Large intestine (tissue), 3 donors: Measurements from ENCODE around the gene CTNNA3. TPM values are rescaled to one million over a fixed set of nuclear protein-coding genes. Genes with fewer than 3 reads are reported as not detected.
"Not testable (repeated sequence)": the region's sequence is repeated elsewhere in the genome, so short reads cannot be mapped to it uniquely, and the experiment has no call there.

Experiments
- DNase-seq, 2 donors: peaks; one replicate each; pipeline versions ENCODE4 v3.0.0 to v3.0.0-alpha.2; 2013
- H3K27ac ChIP-seq: one replicate; pipeline ENCODE4 v1.5.1; 2013; ENCODE audit warnings: low read length
- H3K27me3 ChIP-seq: 2 replicates; pipeline ENCODE4 v1.6.1; 2013; ENCODE audit warnings: low read length; ENCODE audit not compliant: control insufficient read depth, insufficient read depth
- H3K36me3 ChIP-seq: 2 replicates; pipeline ENCODE4 v1.6.1; 2013; ENCODE audit warnings: low read length; ENCODE audit not compliant: control insufficient read depth, insufficient read depth
- H3K4me1 ChIP-seq: one replicate; pipeline ENCODE4 v1.6.1; 2013; ENCODE audit warnings: low read length; ENCODE audit not compliant: control insufficient read depth, insufficient read depth
- H3K4me3 ChIP-seq: one replicate; pipeline ENCODE4 v1.5.1; 2013; ENCODE audit warnings: low read length
- H3K9me3 ChIP-seq: one replicate; pipeline ENCODE4 v1.6.1; 2013; ENCODE audit warnings: mild to moderate bottlenecking, low read depth, low read length, moderate library complexity; ENCODE audit not compliant: control insufficient read depth
- WGBS: methylation state at CpG from one replicate; pipeline ENCODE4 v1.1.5; 2013; ENCODE audit warnings: low lambda C conversion rate; ENCODE audit not compliant: insufficient coverage; 5-methylcytosine and 5-hydroxymethylcytosine counted together
- polyA plus RNA-seq: library from polyadenylated mRNA; unstranded; fragments of 120-200 nt; gene quantifications from one replicate; pipeline ENCODE4 v1.2.1, GENCODE V29; 2013

The CTNNA3 gene
- polyA plus RNA-seq, 1 donor, result 2.3 TPM

DNA sequence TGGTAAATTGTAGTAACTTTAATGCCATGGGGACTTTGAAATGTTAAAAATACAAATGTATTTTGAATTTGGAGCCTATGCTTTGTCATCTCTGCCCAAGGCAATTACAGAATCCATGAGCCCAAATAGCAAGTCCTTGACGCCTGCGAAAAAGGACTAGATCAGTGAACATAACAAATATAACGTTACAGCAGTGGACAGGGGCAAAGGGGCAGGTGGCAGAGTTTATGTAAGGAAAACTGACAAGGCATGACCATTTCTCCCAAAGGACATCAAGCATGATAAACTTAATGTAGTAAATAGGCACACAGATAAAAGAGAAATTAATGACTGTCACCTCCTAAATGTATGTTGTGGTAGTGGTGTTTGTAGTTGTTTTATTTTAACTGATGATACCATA is 473.1 kb downstream of the CTNNA3 start:
- no peak overlapping the region for H3K27ac ChIP-seq
- H3K27me3 ChIP-seq, result no peaks in the 10 kb centered on the region
- no CpG with 5 or more reads among the region's 3 CpGs for WGBS
- no peak overlapping the region for H3K4me3 ChIP-seq
- no peak for DNase-seq
- H3K36me3 ChIP-seq, result no peaks in the 10 kb centered on the region
- H3K4me1 ChIP-seq, result no peaks in the 10 kb centered on the region
- peaks cover 10% of the 10 kb centered on the region for H3K9me3 ChIP-seq

DNA sequence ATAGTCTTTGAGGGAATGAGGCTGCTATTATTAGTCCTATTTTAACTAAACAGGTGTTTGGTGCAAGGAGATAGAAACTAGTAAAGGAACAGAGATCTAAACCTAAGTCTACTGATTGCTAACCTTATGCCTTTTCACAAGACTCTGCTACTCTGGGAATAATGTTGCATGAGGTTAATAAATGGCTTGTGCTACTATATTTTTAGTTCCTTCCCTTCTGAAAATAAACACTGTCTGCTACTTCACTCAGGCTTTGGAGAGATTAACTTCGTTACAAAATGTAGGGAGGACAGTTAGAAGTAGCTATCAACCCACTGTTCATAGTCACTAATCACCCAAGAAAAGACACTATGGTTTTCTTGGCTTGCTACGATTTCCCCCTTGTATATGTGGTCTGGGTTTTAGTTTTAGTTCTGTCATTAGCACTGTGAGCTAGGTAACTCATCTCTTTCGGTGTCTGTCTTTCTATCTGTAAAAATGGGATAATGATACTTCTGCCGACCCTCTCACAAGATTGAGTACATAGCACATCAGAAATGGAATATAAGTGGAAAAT is 474.0 kb downstream of the CTNNA3 start:
- WGBS, result 96% methylated on average over 3 of the region's 4 CpGs
- no peak for DNase-seq

DNA sequence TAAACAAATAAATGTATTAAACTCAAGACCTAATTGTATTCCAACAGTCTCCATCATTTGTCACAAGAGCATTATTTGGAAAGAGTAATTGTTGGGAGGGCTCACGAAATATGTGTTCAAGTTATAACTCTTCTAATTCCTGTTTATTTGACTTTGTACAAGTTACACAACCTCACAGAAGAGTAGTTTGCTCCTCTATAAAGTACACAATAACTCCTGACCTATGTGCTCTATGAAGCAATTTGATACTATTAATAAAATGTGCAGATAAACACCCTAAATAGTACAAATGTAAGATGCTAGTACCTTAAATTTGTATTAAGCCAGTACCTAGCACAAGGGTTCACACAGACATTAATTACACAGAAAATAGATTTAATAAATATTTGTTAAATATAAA is 484.3 kb downstream of the CTNNA3 start:
- Histone ChIP-seq H3K27me3 (no peaks in the 10 kb centered on the region), H3K4me1 (peaks cover 4% of the 10 kb centered on the region), H3K9me3 (no peaks in the 10 kb centered on the region), H3K36me3 (no peaks in the 10 kb centered on the region), H3K4me3 (no peak overlapping the region), H3K27ac (no peak overlapping the region)
- WGBS, result no CpG with 5 or more reads among the region's 1 CpG
- DNase-seq, result peak in 1 of 2 donors; percentile 40

More for the DNA sequence above, 474.0 kb downstream of the CTNNA3 start:
- no peaks in the 10 kb centered on the region for H3K4me1 ChIP-seq
- H3K4me3 ChIP-seq, result no peak overlapping the region
- H3K9me3 ChIP-seq, result peaks cover 10% of the 10 kb centered on the region
- H3K36me3 ChIP-seq, result no peaks in the 10 kb centered on the region
- H3K27ac ChIP-seq, result no peak overlapping the region
- H3K27me3 ChIP-seq, result no peaks in the 10 kb centered on the region

DNA sequence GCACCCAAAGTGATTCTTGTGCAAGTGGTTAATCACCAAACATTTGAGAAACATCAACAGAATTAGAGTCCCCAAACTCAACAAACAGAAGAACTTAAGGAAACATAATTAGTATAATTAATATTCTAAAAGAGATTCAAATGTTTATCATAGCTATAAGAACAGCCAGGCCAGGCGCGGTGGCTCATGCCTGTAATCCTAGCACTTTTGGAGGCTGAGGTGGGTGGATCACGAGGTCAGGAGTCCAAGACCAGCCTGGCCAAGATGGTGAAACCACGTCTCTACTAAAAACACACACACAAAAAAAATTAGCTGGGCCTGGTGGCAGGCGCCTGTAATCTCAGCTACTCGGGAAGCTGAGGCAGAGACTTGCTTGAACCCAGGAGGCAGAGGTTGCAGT is 488.1 kb downstream of the CTNNA3 start:
- H3K36me3 ChIP-seq, H3K9me3 ChIP-seq, DNase-seq, H3K4me3 ChIP-seq, H3K27me3 ChIP-seq, H3K27ac ChIP-seq, H3K4me1 ChIP-seq: not testable (repeated sequence)
- WGBS, result no CpG with 5 or more reads among the region's 6 CpGs

DNA sequence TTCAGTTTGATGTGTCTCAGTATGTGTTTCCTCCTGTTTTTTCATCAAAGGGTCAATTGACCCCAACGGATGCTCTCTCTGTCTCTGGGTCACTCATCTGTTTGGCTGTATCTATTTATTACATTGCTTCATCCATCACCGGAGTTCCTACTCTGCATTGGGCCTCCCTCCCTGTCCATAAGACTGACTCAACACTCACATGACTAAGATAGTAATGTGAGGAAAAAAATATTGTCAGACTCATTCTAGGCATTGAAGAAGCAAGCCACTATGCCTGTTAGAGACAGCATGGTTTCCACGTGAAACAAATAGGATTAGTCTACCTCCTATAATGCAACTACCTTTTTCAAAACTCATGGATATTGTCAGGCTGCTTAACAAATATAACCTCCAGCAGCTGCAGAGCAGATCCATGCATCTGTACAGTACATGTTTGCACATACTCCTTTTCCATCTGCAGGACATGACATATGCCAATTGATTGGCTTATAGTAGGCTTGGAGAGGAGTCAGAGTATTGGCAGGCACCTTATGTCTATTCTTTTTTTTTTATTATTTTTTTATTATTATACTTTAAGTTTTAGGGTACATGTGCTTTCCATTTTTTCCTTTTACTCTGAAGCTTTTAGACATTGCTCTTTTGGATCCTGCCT is 495.0 kb downstream of the CTNNA3 start:
- no peaks in the 10 kb centered on the region for H3K36me3 ChIP-seq
- H3K4me3 ChIP-seq, result no peak overlapping the region
- no peaks in the 10 kb centered on the region for H3K4me1 ChIP-seq
- H3K9me3 ChIP-seq, result no peaks in the 10 kb centered on the region
- WGBS, result 50% methylated on average over 1 of the region's 3 CpGs
- no peaks in the 10 kb centered on the region for H3K27me3 ChIP-seq
- H3K27ac ChIP-seq, result no peak overlapping the region
- DNase-seq, result peak; percentile 31 to 69

DNA sequence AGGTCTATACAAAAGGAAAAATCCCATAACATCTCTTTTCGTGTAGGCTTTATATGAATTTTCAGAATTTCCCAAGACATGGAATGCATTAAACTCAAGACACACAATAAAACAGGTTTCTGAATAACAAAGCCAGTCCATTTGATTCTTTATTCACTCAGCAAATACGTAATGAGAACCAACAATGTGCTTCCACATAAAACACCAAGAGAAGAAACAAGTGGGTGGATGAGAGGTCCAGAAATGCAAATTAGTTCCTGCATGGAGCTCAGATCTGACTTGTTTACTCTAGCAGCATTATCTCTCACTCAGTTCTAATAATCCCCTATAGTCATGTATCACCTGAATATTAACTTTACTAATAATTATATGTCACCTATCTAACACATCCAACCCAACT is 520.6 kb downstream of the CTNNA3 start:
- DNase-seq, result no peak
- no peaks in the 10 kb centered on the region for H3K27me3 ChIP-seq
- 83% methylated on average over 1 of the region's 2 CpGs for WGBS

DNA sequence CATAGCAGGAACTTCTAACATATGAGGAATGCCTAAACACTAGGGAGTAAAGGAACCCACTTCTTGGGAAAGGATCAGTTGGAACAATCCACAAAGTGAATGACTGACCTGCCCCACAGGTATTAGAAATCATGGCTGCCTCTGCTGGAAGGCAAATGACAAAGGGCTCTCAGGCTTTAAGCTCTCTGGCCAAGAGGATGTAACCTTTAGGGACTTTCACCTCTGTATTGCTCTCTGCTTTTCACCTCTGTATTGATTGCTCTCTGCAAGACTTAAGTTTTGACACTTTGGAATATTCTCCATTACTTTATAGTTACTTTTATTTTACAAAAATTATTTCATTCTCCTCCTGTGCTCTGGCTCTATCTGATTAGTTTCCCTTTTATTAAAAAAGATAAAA is 522.2 kb downstream of the CTNNA3 start:
- no peak overlapping the region for H3K4me3 ChIP-seq
- H3K36me3 ChIP-seq, result no peaks in the 10 kb centered on the region
- no peak overlapping the region for H3K27ac ChIP-seq
- H3K9me3 ChIP-seq, result no peaks in the 10 kb centered on the region
- no peaks in the 10 kb centered on the region for H3K27me3 ChIP-seq
- no peaks in the 10 kb centered on the region for H3K4me1 ChIP-seq
- no peak for DNase-seq

More for the DNA sequence above, 520.6 kb downstream of the CTNNA3 start:
- Histone ChIP-seq H3K36me3 (no peaks in the 10 kb centered on the region), H3K4me3 (no peak overlapping the region), H3K4me1 (no peaks in the 10 kb centered on the region), H3K27ac (no peak overlapping the region), H3K9me3 (no peaks in the 10 kb centered on the region)

DNA sequence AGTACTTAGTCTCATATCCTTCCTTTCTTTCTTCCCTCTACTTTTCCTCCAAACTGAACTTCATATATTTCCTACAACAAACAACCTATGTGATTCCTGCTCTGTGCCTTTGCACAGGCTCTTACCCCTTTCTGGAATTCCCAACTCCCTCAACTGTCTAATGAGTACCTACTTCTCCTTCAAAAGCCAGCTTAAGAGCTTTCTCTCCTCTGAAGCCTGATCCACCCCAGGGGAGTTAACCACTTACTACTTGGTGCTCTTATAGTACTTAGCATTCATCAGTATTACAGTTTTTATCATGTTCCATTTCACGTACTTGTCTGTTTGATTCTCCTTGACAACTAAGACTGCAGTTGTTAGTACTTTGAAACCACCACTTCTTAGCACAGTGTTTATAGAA is 524.0 kb downstream of the CTNNA3 start:
- Histone ChIP-seq H3K27ac (no peak overlapping the region), H3K4me3 (no peak overlapping the region)
- WGBS, result no CpG with 5 or more reads among the region's 1 CpG

DNA sequence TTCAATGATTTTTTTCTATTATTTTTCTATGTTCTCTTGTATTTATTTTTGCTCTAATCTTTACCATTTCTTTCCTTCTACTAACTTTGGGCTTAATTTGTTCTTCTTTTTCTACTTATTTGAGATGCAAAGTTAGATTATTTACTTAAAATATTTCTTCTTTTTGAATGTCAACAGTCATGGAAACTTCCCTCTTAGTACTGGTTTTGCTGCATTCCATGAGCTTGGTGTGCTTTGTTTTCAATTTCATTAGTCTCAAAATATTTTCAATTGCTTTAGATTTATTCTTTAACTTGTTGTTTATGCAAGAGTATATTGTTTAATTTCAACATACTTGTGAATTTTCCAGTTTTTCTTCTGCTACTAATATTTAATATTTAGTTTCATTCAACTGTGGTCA is 539.8 kb downstream of the CTNNA3 start:
- no peaks in the 10 kb centered on the region for H3K27me3 ChIP-seq
- H3K27ac ChIP-seq, result no peak overlapping the region
- H3K36me3 ChIP-seq, result no peaks in the 10 kb centered on the region
- no peak overlapping the region for H3K4me3 ChIP-seq
- DNase-seq, result no peak
- no peaks in the 10 kb centered on the region for H3K4me1 ChIP-seq
- H3K9me3 ChIP-seq, result no peaks in the 10 kb centered on the region

More for the DNA sequence above, 524.0 kb downstream of the CTNNA3 start:
- peaks cover 6% of the 10 kb centered on the region for H3K9me3 ChIP-seq
- no peak for DNase-seq
- H3K4me1 ChIP-seq, result no peaks in the 10 kb centered on the region
- H3K36me3 ChIP-seq, result no peaks in the 10 kb centered on the region
- H3K27me3 ChIP-seq, result no peaks in the 10 kb centered on the region

DNA sequence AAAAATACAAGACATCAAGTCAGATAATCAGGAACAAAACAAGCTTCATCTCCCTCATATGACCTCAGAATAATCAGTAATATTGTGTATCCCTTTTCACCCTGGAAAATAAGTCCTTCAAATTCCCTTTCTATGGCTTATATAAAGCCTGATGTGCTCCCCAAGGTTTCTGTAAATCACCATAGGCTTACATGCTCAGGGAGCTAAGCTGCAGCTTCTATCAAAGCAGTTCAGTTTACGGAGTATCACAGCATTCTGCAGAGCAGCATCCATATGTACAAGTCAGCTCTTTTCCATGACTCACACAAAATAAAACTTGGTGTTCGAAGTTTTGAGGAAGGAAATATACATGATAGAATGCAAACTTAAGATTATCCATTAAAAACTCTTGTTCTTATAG is 544.5 kb downstream of the CTNNA3 start:
- no peaks in the 10 kb centered on the region for H3K9me3 ChIP-seq
- WGBS, result no CpG with 5 or more reads among the region's 2 CpGs

DNA sequence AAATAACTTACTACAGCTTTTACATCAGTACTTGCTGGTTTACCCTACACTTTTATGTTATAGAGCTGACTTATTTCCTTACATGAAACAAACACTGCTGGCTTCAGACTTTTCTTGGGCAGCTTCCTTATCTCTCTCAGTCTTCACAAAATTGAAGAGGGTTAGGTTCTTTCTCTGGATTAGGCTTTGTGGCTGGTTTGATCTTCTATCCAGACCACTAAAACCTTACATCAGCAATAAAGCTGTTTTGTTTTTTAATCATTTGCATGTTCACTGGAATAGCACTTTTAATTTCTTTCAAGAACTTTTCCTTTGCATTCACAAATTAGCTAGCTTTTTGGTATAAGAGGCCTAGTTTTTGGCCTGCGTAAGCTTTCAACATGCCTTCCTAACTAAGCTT is 551.5 kb downstream of the CTNNA3 start:
- H3K9me3 ChIP-seq, result no peaks in the 10 kb centered on the region
- 100% methylated on average over 1 of the region's 1 CpG for WGBS
- no peaks in the 10 kb centered on the region for H3K36me3 ChIP-seq
- no peaks in the 10 kb centered on the region for H3K4me1 ChIP-seq
- no peak overlapping the region for H3K4me3 ChIP-seq
- H3K27ac ChIP-seq, result no peak overlapping the region
- no peaks in the 10 kb centered on the region for H3K27me3 ChIP-seq
- DNase-seq, result no peak

More for the DNA sequence above, 544.5 kb downstream of the CTNNA3 start:
- Histone ChIP-seq H3K36me3 (no peaks in the 10 kb centered on the region), H3K27me3 (no peaks in the 10 kb centered on the region), H3K4me1 (no peaks in the 10 kb centered on the region), H3K4me3 (no peak overlapping the region), H3K27ac (no peak overlapping the region)
- DNase-seq, result no peak
